SH-SY5Y (cell line): ENCODE measurements around the gene DISP2.

Experiments used
- GATA2 ChIP-seq: IDR thresholded peaks from 2 replicates; pipeline ENCODE4 v1.6.1; 2011; ENCODE audit warnings: mild to moderate bottlenecking, low read depth, low read length
- GATA3 ChIP-seq: IDR thresholded peaks from 2 replicates; pipeline ENCODE4 v1.6.1; 2011; ENCODE audit warnings: low read depth, mild to moderate bottlenecking, low read length, moderate library complexity

DISP2 gene

DNA sequence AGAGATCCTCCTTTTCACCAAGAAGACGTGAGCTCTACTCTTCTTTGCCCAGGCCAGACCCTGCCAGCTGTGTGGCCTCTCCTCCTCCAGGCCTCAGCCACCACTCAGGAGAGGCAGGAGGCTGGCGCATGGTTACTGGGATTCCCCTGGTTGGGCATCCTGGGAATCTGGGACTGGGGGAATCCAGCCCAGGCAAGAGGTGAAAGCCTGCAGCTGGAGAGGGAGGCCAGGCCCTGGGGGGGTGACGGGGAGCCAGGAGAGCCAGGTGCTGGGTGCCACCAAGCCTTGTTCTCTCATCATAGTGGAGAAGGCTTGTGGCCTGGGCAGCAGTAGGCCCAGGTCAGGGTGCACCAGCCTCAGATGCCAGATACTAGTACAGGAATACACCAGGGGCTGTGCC lies 23.5 kb upstream of the DISP2 start:
- TF ChIP-seq GATA2 = no peak
- no peak for TF ChIP-seq GATA3

DNA sequence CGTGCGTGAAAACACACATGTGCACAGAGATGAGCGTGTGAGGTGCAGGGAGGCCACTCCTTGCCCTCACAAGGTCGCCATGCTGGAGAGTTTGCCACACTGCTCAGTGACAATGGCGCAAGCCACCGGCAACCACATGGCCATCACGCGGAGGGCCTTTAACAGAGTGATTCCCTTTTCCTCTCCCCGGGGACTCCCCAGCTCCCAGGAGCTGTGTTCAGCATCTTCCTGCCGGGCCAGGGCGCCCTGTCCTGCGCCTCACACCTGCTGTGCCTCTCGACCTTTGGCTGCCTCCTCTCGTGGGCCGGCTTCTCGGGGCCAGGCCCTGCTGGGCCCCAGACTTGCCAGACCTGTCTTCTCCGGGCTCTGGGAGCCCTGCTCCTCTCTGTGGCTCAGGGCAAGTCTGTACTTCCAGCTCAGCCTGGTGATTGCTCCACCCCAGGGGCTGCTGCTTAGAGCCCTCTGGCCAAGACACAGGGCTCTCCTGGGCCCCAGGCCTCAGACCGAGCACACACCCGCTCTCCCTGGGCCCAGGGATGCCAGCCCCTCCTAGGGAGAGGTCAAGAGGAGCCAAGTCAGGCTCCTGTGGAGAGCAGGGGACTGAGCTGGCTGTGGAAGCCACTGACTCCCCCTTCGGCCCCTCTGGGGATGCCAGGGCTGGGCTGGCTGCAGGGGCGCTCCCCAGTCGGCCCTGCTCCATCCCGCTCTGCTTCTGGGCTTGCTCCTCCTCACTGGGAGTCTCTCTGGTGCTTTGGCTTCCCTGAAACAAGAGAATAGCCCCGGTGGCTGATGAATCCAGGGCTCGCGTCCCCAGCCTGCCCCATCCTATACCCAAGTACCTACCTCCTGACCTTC lies 22.9 kb upstream of the DISP2 start:
- TF ChIP-seq GATA3 = no peak
- TF ChIP-seq GATA2 = no peak

DNA sequence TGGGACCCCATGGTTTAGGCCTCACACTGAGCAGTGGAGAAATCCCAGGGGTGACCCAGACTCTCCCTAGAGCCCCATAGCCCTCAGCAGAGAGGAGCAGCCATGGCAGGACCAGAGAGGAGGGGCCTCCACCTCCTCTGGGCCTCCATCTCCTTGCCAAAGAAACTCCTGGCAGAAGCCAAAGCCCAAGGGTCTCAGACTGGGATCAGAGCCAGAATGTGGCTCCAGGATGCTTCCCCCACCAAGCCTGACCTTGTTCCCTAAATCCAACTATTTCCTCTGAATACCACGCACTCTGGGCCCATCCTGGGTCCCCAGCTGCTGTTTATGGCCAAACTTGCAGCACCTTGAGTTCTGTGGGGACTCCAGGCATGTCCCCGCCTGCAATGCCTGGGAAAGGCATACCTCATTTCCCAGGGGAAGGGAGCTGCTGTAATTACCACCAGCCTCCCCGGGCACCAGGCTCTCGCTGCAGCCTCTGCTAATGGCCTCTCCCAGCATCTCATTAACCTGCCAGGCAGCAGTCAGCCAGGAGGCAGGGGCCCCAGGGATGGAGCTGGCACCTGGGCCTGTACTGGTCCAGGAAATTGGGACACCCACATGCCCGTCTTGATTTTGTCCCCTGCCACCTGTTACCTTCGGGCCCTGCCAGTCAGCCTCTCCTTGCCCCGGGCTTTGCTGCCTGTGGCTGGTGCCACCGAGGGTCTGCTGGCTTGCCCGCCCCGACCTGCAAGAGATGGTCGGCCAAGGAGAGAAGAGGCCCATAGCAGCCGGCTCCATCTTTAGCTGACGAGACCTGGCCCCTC lies 21.9 kb upstream of the DISP2 start:
- TF ChIP-seq GATA2 (no peak), GATA3 (no peak)

DNA sequence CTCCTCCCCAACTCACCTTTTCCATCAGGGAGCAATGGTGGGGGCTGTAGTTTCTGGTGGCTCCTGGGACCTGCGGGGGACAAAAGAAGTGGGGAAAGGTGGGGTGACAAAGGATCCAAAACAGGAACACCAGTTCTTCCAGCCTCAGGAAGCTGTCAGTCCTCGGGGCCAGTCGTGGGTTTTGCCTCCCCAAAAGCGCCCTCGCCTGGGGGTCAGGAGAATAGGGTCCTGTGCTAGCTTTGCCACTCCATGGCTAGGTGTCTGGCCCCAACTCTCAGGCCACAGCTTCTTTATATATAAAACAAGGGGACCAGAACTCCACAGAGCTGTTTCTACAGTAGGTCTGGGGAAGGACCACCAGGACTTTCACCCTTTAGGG lies 21.3 kb upstream of the DISP2 start:
- TF ChIP-seq GATA2 = no peak

DNA sequence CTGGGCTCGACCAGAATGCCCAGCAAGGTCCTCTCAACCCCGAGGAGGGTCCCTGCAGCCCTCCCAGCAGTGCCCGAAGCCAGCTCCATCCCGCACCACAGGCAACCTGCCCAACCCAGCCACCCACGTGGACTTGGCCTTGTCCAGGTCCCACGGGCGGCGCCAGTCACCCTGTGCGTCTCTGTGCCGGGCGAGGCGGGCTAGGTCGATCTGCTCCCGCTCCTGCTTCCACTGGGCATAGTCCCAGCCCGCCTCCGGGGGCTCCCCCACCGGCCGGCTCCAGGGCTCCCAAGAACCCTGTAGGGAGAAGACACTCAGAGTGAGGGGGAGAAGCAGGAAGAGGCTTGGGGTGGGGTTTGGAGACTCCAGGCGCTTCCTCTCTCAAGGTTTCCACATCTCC lies 20.4 kb upstream of the DISP2 start:
- no peak for TF ChIP-seq GATA3
- no peak for TF ChIP-seq GATA2

DNA sequence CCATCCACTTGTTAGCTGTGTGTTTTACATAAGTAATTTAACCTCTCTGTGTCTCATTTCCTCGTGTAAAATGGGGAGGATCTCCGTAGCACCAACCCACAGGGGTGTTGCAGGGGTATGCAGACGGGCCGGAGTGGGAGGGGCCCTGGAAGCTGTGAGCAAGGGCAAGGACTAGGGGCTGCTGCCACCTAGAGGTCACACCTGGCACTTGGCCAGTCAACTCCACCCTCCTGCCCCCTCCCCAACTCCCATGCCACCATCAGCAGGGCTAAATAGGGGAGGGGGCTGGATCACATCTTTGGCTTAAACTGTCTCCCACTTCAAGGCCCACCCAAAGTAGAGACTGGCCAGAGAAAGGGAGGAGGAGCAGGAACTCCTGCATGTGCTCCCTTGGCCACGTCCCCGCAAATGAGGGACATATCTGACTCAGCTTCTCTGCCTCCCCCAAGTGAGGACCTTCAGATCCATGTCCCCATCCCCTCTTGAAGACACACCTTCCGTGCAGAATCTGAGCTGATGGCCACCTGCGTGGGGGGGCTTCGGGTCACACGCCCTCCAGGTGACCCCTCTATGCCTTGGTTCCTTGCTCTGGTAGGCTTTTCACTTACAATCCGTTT lies 19.9 kb upstream of the DISP2 start:
- no peak for TF ChIP-seq GATA3
- TF ChIP-seq GATA2 = no peak

DNA sequence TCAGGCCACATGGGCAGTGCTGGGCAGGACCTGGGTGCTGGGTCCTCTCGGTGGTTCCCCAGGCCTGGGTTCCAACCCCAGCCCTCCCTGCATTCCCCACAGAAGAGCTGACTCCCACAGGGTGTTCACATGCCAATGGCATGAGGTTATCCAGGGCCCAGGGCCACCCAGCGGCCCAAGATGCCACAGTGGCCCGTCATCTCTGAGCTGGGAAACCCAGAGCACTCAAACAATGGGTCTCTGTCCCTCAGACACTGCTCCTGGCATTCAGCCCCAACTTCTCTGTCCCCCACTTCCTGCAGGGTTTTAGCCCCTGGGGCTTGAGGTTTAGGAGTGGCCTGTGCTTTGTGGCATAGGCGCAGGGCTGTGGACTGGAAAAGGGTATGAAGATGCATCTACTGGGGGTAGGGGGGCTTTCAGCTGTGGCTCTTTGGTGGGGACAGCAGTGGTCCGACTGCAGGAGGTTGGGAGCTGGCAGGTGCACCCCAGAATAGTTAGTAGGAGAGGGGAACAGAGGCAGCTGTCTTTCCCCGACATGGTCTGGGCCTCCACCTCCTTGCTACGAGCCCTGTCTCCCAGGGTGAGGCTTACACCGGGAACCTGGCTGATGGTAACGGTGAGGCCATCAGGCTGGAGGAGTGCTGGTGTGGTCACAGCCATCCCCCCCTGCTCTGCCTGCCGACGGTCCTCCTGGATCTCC lies 18.9 kb upstream of the DISP2 start:
- TF ChIP-seq GATA2 (no peak), GATA3 (no peak)

DNA sequence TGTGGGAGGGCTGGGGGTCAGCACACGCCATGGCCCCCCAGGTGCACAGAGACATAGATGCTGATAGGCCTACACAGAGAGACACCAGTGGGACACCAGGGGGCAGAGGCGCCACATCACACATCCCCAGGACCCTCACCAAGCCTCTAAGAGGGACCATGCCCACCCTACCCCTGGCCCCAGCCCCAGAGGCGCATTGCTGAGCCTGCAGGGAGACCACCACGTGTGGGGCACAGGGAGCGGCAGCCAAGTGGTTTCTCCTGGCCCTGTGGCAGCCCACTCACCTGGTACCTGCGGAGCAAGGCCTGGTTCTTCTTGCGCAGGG lies 18.4 kb upstream of the DISP2 start:
- TF ChIP-seq GATA3 (no peak), GATA2 (no peak)

DNA sequence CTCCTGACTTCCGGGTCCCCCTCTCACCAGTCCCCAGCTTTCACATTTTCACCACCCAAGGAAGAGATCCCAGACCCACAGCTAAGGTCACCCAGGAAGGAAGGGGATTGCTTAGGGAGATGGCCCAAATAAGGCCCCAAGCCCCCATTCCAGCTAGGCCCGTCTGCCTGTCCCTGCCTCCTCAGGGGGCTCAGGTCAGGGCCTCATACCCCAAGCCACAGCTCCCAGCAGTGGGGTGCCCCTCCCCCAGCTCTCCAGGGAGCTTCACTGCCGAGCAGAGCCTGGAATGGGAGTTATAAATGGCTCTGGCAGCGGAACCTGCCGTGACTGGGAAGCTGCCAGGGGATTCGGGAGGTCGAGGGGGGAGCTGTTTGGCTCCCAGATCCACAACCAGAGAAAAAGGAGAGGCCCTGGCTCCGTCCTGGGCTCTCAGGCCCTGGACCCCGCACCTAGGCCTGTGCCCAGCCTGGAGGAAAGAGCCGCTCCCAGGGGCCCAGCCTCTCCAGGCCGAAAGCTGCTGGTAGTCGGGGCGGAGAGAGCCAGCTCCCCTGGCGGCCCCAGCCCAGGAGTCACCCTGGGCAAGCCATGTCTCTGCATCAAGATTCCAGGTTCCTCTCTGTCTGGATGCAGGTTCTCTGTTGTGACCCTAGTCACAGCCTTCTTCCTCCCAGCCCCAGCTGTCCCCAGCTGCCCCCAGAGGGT lies 17.8 kb upstream of the DISP2 start:
- no peak for TF ChIP-seq GATA2
- TF ChIP-seq GATA3 = no peak

DNA sequence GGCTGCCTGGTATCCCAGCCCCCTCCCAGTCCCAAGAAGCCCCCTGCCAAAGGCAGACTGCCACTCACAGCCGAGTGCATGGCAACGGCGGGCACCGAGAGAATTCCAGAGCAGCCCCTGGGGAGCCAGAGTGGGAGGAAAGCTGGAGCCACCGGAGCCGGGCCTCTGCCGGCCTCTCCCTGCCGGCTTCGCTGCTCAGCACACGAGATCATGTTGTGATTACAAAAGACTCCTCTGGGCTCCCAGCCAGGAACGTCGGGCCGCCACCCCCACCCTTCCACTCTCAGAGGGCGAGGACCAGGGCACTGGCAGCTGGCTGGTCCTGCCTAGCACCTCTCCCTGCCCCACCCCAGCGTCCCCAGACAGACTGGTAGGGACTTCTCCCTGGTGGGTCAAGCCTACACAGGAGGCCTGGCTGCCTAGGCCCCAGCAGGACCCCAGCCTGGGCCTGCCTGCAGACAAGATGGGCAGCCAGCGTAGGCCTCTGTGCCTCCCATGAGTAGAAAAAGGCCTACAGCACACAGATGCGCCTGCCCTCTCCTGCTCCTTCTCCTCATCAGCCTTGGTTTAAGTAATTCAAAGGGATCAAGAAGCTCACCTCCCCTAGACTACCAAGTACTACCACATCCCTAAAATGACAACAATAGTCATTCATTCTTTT lies 17.1 kb upstream of the DISP2 start, which contains the start of gene CCDC9B:
Gene CCDC9B (minus strand): TSS at position 200 of the 661 bp plus-strand sequence. CDS start 120 bp downstream, at position 80.
- TF ChIP-seq GATA2 (peak; percentile 89), GATA3 (no peak)

DNA sequence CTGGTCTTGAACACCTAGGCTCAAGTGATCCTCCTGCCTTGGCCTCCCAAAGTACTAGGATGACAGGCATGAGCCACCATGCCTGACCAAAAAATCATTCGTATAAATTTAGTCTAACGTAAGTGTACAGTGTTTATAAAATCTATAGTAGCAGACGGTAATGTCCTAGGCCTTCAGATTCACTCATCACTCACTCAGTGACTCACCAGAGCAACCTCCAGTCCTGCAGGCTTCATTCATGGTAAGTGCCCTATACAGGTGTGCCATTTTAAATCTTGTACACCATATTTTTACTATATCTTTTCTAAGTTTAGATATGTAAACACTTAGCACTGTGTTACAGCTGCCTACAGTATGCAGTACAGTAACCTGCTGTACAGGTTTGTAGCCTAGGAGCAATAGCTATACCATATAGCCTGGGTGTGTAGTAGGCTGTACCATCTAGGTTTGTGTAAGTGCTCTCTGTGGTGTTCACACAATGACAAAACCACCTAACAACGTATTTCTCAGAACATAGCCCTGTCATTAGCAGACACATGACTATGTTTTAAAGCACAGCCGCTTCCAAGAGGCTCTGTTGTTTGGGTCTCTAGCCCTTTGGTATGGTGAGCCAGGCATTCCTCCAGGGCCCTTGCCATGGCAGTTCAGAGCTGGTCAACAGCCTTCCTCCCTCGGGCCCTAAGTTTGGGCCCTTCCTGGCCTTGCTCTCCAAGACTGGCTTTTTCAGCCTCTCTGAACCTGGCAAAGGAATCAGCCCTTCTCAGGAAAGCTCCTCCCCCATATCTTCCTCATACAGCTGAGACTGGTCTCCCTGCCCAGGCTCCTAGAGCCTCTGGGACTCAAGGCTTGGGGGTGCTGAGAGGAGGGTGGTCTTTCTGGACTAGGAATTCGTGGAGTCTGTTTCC lies 15.4 kb upstream of the DISP2 start:
- TF ChIP-seq GATA2 (no peak), GATA3 (no peak)

DNA sequence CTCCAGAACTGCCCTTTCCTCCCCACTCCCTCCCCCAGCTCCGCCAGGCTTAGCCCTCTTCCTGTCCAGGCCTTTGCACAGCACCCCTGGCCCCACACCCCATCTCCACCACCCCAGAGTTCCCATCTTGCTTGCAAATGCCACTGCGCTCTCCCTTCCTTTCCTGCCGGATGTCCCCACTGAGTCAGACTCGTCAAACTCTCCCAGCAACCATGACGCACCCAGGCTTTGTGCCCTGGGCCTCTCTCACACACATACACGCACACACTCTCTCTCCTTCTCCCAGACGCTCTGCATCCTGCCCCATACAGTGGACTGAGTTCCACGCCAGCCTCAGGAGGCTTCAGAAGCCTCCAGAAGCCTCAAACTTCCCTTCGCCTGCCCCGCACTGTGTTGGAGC lies 14.5 kb upstream of the DISP2 start:
- TF ChIP-seq GATA3 (no peak), GATA2 (no peak)

DNA sequence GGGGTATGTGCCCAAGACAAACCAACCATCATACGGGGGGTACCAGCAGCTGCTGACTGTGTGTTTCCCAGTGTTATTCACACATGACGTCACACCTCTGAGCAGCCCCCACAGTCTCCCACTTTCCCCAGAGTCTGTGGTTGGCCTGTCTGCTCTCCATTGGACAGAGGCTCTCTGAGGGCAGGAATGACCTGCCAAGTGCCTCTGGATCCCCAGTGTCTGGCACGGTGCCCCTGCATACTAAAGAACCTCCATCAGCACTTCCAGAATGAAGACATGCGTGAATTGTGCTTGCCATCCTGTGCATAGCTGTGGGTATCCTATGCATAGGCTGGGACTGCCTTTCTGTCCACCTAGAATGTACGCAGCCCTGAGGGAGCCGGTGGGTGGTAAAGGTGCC lies 13.8 kb upstream of the DISP2 start:
- TF ChIP-seq GATA2 (no peak), GATA3 (no peak)

DNA sequence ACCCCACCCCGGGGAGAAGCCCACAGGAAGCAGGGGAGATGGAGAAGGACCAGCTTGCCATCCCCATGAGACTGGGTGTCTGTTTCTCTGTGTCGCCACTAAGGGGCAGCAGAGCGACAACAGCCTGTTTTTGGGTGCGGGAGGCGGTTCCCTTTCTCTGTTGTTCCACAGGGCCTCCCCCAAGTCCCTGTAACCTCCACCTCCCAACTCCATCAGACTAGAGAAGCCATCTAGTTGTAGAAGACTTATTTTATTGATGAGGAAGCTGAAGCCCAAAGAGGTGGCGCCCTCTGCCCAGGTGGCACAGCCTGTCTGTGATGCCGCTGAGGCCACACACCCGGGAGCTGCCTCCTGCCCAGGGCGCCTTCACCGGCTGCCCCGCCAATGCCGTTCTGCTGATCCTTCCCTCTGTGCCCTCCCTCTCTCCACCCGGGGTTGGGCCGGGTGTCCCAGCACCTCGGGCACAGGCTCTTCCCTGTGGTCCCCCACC lies 13.3 kb upstream of the DISP2 start:
- TF ChIP-seq GATA2 (no peak), GATA3 (no peak)
